Measurements from ENCODE around the gene ATXN7L3. TPM values are rescaled to one million over a fixed set of nuclear protein-coding genes. Genes with fewer than 3 reads are reported as not detected.

ATXN7L3 gene
- total and polyA plus RNA-seq, 9 of the 15 experiments (the other 6 are each of a cell fraction or from before 2014, with no cell fraction given) = 0.62 to 66.1 (median 33.2) TPM

DNA sequence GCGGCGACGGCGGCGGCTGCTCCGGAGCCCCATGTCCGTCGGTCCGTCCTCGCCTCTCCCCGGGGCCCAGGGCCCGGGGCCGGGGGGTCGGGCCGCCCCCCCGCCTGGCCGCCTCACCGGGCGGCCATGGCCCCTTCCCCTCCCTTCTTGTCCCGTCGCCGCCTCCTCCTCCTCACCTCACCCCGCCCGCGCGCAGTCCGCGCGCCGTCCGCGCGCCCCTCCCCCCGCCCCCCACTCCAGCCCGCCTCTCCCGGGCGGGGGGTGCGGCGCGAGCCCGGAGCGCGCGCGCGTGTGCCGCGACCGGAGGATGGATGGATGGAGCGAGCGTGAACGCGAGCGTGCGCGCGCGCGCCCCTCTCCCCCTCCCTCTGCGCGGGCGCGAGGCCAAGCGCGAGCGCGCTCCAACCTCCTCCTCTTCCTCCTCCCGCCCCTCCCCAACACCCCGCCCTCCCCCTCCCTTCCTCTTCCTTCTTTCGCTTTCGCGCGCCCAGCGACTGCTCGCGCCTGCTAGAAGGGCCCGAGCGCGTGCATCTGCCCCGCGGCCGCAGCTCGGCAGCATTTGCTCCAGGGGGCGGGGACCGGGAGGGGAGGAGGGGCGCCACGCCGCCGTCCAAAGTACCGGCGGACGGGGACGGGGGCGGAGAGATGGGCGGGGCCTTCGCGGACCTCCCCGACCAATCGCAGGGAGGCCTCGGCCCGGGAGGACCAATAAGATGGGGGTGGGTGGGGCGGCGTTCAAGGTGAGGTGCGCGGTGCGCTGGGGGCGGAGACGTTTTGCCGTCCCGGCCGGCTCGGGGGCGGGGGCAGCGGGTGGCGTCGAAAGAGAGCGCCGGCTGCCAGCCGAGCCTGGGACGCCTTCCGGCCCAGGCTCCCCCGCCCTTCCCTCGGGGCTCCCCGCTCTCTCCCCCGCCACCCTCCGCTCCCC lies at the start of gene ATXN7L3 (continued):
- no peak for TF ChIP-seq PRDM10 (IDR thresholded peaks at IDR 0.05; ENCODE audit: partially characterized antibody)
- TF ChIP-seq HNRNPUL1 (IDR thresholded peaks at IDR 0.05; ENCODE audit: low read length) = no peak
- TF ChIP-seq ZNF445 (CRISPR knock-in tag; IDR thresholded peaks at IDR 0.05; ENCODE audit: low read depth) = no peak
- no peak for TF ChIP-seq ZBTB26 (CRISPR knock-in tag; IDR thresholded peaks at IDR 0.05)
- no peak for TF ChIP-seq EZH2 (IDR thresholded peaks at IDR 0.05; ENCODE audit: borderline replicate concordance, low read depth, low read length)
- TF ChIP-seq ZNF75A (CRISPR knock-in tag; IDR thresholded peaks at IDR 0.05) = no peak
- TF ChIP-seq SRSF9 (IDR thresholded peaks at IDR 0.05; ENCODE audit: borderline replicate concordance, low read depth, low read length) = no peak
- TF ChIP-seq HMGN3 (IDR thresholded peaks at IDR 0.05; ENCODE audit: borderline replicate concordance, extremely low read depth, insufficient read length, low read depth, low read length) = no peak
- TF ChIP-seq KLF16 (IDR thresholded peaks at IDR 0.05) = no peak
- TF ChIP-seq ZNF212 (CRISPR knock-in tag; IDR thresholded peaks at IDR 0.05) = no peak
- TF ChIP-seq ZNF79 (CRISPR knock-in tag; IDR thresholded peaks at IDR 0.05; ENCODE audit: low read depth) = no peak
- no peak for TF ChIP-seq NCOA1 (IDR thresholded peaks at IDR 0.05; ENCODE audit: low read depth)
- TF ChIP-seq ZNF324 (CRISPR knock-in tag; IDR thresholded peaks at IDR 0.05) = no peak
- no peak for TF ChIP-seq SOX6 (IDR thresholded peaks at IDR 0.05)
- TF ChIP-seq, protein P1, sequence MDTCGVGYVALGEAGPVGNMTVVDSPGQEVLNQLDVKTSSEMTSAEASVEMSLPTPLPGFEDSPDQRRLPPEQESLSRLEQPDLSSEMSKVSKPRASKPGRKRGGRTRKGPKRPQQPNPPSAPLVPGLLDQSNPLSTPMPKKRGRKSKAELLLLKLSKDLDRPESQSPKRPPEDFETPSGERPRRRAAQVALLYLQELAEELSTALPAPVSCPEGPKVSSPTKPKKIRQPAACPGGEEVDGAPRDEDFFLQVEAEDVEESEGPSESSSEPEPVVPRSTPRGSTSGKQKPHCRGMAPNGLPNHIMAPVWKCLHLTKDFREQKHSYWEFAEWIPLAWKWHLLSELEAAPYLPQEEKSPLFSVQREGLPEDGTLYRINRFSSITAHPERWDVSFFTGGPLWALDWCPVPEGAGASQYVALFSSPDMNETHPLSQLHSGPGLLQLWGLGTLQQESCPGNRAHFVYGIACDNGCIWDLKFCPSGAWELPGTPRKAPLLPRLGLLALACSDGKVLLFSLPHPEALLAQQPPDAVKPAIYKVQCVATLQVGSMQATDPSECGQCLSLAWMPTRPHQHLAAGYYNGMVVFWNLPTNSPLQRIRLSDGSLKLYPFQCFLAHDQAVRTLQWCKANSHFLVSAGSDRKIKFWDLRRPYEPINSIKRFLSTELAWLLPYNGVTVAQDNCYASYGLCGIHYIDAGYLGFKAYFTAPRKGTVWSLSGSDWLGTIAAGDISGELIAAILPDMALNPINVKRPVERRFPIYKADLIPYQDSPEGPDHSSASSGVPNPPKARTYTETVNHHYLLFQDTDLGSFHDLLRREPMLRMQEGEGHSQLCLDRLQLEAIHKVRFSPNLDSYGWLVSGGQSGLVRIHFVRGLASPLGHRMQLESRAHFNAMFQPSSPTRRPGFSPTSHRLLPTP (IDR thresholded peaks at IDR 0.05; ENCODE audit: borderline replicate concordance, extremely low read depth, insufficient read length) = no peak
- no peak for TF ChIP-seq ZNF140 (CRISPR knock-in tag; IDR thresholded peaks at IDR 0.05)
- TF ChIP-seq ZNF316 (IDR thresholded peaks at IDR 0.05) = no peak
- TF ChIP-seq, protein P2, sequence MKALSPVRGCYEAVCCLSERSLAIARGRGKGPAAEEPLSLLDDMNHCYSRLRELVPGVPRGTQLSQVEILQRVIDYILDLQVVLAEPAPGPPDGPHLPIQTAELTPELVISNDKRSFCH (CRISPR knock-in tag; IDR thresholded peaks at IDR 0.05) = no peak
- TF ChIP-seq, protein P2 (tag; IDR thresholded peaks at IDR 0.05) = no peak
- TF ChIP-seq NFIC (IDR thresholded peaks at IDR 0.05) = no peak; the same call in 1 of the 2 replicates
- no peak for TF ChIP-seq ZNF23 (CRISPR knock-in tag; IDR thresholded peaks at IDR 0.05)

Data from K562 (cell line).